AG09309 (cell line): ENCODE measurements around the gene PEX11A.

Experiments
- DNase-seq: peaks from one replicate; pipeline ENCODE4 v3.0.0-alpha.2; 2010; ENCODE audit warnings: low read depth
- H3K4me3 ChIP-seq: 2 replicates; pipeline ENCODE4 v1.5.1; 2011; ENCODE audit warnings: mild to moderate bottlenecking, low read depth, low read length, moderate library complexity; ENCODE audit not compliant: control insufficient read depth
- TF ChIP-seq, protein P1 (sequence below): IDR thresholded peaks from 2 replicates; pipeline ENCODE4 v1.5.1; 2011; ENCODE audit warnings: mild to moderate bottlenecking, low read depth, low read length, inconsistent platforms; ENCODE audit not compliant: insufficient read depth, control insufficient read depth; ENCODE audit errors: missing control alignments

Gene PEX11A

DNA sequence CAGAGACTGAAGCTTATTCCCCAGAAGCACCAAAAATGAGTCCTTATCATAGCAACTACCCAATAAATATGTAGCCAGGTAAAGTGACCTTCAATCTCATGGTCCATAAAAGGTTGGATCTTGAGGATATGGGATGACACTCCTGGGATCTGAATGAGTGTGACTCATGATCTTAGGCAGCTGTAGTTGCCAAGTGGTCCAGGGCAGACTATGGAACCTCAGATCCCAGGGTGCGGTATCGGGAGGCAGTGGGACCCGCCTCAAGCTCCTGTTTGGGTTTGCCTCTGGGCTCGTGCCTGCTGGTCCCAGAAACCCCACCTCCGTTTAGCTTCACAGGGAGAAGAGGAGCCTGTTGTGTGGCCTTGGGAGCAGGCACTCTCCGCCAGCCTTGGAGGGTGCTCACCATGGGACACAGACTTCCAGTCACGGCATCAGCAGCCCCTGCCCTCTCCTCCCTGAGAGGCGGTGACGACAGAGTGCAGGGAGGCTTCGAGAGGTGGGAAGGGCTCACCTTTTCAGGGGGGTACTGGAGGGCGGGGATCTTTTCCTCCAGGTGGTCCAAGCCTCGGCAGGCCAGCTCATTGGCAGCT is 19.5 kb downstream of the PEX11A start:
- H3K4me3 ChIP-seq: no peak overlapping the region
- DNase-seq: no peak
- TF ChIP-seq, protein P1, sequence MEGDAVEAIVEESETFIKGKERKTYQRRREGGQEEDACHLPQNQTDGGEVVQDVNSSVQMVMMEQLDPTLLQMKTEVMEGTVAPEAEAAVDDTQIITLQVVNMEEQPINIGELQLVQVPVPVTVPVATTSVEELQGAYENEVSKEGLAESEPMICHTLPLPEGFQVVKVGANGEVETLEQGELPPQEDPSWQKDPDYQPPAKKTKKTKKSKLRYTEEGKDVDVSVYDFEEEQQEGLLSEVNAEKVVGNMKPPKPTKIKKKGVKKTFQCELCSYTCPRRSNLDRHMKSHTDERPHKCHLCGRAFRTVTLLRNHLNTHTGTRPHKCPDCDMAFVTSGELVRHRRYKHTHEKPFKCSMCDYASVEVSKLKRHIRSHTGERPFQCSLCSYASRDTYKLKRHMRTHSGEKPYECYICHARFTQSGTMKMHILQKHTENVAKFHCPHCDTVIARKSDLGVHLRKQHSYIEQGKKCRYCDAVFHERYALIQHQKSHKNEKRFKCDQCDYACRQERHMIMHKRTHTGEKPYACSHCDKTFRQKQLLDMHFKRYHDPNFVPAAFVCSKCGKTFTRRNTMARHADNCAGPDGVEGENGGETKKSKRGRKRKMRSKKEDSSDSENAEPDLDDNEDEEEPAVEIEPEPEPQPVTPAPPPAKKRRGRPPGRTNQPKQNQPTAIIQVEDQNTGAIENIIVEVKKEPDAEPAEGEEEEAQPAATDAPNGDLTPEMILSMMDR: no peak

DNA sequence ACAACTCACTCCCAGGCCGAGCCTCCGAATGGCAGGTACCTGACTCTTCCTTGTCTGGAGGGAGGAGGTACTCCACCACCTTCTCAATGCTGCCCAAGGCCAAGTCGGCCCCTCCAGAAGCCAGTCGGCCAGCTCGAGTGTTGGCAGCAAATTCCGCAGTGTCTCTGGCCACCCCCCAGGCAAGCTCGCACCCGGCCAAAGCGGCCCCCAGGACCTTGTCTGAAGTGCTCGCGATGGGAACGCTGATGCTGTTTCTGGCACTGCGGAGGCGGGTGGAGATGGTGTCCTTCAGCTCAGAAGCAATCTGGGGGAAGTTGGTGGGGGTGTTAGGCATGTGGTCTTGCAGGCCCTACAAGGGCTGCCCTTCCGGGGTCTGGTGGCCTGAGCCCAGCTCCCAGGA is 20.6 kb downstream of the PEX11A start:
- H3K4me3 ChIP-seq: no peak overlapping the region
- DNase-seq: no peak
- TF ChIP-seq, protein P1: no peak

- H3K4me3 ChIP-seq: no peak overlapping the region
- DNase-seq: no peak
- TF ChIP-seq, protein P1: no peak
Observed at GRCh38 chr15:89669309-89669865, 21.2 kb downstream of the PEX11A start.

DNA sequence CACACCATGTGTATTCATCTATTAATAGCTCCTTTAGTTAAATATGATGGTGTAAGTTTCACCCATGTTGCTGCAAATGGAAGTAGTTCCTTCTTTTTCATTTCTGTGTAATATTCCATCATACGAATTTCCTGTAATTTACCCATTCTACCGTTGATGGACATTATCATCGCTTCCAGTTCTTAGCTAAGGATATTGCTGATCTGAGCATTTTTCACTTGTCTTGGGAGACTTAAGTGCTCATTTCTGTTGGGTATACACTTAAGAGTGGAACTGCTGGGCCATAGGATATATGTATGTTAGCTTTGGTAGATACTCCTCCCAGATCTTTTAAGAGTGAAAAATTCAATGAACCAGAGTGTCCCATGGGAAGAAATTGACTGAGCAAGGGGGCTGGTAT is 22.4 kb downstream of the PEX11A start:
- TF ChIP-seq, protein P1: no peak
- DNase-seq: no peak

DNA sequence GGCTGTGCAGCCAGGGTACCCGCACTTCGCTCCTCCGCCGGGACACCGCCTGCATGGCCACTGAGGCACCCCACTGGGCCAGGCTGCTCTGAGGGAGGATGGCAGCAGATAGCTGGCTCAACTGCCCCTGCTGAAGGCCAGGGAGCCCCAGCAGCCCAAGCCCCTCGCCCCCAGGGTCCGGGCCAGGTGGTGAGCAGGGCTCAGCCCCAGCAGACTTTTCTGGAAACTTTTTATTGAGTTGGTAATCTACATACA is 22.9 kb downstream of the PEX11A start:
- no peak for DNase-seq
- H3K4me3 ChIP-seq: no peak overlapping the region
- TF ChIP-seq, protein P1: no peak

More for the DNA sequence above, 22.4 kb downstream of the PEX11A start:
- no peak overlapping the region for H3K4me3 ChIP-seq

GRCh38 chr15:89666858-89667705 is 23.5 kb downstream of the PEX11A start:
- TF ChIP-seq, protein P1: no peak
- H3K4me3 ChIP-seq: no peak overlapping the region
- no peak for DNase-seq
